Fibroblast of peridontal ligament (primary cell): ENCODE data around the gene PLPP1.

Source experiments
- DNase-seq: peaks from one replicate; pipeline ENCODE4 v3.0.0-alpha.2; 2010; ENCODE audit errors: extremely low read depth

Gene PLPP1

GRCh38 chr5:55534436-55535198, at the start of gene PLPP1:
PLPP1 (minus strand) TSS chr5:55534964; CDS start chr5:55534629, 335 bp downstream.
- peak; percentile 77 for DNase-seq

- DNase-seq = no peak
These were observed 48.8 kb upstream of the PLPP1 start for GRCh38 chr5:55583578-55583977.

GRCh38 chr5:55582256-55582655, 47.5 kb upstream of the PLPP1 start:
- no peak for DNase-seq

GRCh38 chr5:55580042-55580441, 45.3 kb upstream of the PLPP1 start:
- DNase-seq = no peak

- DNase-seq = no peak
These were observed 44.0 kb upstream of the PLPP1 start for GRCh38 chr5:55578771-55579170.

- DNase-seq = peak; percentile 31
These were observed 42.7 kb upstream of the PLPP1 start for GRCh38 chr5:55577353-55578060.

- DNase-seq = no peak
These were observed 41.9 kb upstream of the PLPP1 start for GRCh38 chr5:55576661-55577060.

DNA sequence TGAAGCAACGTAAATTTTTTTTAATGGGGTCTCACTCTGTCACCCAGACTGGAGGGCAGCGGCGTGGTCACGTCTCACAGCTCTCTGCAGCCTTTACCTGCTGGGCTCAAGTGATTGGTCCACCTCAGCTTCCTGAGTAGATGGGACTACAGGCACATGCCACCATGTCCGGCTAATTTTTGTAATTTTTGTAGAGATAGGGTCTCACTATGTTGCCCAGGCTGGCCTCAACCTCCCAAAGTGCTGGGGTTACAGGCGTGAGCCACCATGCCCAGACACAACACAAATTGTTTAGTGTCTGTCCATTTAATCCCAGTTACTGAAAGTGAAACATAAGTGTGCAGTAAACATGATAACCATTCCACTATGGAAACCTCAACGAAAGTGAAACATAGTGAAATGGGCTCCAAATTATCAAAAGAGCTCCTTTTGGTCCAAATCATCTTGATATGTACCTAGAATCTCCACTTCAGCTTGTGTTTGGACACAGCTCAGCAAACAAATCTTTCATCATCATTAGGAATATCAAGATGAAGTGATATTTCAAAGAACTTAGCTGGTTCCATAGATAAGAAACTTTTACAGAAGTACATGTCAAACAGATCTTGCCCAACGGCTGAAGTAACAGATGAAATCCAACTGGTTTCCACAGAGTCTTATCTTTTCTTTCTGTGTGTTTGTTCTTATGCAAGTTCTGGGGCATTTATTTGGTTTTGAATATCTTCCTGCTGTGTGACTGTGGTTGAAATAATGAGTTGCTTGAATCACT, 41.2 kb upstream of the PLPP1 start:
- DNase-seq = peak; percentile 40

- no peak for DNase-seq
These were observed 37.8 kb upstream of the PLPP1 start for GRCh38 chr5:55572600-55572999.

DNA sequence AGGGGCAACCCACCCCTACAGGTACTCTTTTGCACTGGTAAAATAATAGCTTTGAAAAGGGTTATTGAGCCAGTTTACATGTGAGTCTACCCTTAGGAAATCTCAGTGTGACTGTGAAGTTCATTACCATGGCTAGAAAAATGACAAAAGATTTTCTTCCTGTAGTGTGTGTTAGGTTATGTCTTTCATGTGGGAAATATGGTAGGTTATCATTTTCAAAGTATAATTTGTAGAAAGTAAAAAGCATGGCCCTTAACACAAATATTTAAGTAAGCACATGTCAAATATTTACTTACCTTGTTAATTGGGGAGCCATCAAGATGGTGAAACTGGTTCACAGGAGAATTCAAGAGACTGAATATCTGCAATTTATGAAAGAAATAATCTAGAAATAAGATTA, 37.3 kb upstream of the PLPP1 start:
- DNase-seq = no peak

DNA sequence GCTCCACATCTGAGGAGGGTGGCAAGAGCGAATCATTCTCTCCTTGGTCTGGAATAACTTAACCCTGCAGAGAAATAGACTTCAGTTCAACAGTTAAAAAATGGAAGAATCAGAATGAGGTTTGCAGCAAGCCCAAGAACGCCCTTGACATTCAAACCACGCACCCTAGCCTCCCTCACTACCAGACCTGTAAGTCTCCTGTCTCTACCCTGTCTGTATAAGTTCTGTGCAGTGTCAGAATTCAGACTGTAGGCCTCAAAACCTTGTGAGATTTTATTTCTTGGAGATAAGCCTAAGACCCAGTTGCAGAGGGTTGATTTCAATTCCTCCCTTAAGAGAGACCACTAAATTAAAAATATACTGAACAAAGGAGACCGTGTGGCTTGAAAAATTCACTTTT, 35.8 kb upstream of the PLPP1 start:
- no peak for DNase-seq

DNA sequence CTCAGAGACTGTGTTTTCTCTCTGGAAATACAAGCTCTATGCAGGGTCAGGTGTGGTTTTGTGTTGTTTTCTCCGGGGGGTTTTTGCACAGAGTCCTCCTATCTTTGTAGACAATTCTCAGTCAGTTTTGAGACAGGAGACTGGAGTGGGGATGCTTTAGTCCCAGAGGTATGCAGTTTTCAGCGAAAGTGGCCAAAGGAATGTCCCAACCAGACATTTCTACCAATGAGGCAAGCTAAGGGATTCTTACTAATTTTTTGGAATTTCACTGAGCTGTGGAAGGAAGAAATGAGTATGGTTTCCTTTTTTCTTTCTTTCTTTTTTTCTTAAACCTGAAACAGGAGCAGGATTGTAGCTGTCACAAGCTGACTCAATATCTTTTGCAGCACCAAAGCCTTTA, 35.3 kb upstream of the PLPP1 start:
- DNase-seq = peak; percentile 61

DNA sequence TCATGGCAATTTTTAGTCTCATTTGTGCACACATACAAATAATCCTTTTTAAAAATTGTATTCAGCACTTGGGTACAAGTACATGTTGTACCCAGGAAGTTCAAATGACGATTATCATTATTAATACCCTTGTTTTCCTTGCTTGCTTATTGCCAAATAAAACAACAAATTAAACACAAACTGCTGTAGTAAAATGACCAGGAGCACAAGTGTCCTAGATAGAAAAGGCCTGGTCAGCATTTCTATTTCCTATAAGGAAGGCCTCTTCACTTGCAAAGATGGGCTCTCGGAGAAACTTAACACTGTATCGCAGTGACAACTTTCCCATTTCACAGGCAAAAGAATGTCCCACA, 34.7 kb upstream of the PLPP1 start:
- no peak for DNase-seq

DNA sequence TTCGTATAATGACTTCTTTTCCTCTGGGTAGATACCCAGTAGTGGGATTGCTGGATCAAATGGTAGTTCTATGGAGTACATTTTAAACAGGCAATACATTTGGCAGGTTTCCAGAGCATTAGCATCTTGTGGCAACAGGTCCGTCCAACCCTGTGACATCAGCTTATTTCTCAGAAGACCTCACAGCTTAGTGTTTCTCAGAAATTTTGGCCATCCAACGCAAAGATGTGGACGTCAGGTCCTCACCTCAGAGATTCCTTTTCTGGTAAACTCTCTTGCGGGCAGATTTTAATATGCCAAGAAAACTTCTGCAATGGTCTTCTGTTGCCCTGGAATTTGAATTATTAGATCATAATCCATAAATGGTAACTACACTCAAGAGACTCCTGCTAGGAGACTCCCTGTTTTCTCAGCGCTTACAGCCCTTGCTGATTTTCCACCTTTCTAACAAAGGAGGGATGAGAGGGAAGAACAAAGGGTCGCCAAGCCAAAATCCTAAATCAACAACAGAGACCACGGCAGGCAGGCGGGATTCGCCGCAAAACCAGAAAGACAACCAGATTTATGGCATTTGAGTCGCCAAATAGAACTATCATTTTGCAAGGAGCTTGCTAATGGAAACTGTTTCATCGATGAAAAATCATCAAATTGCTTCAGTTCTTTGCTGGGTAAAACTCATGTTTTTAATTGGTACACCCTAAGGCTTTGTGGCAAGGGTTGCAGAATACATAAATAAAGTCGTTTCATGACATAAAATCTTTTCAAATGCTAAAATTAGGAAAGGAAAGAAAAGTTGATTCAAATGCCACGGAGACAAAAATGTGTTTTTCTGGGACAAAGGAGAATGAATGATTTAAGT, 34.1 kb upstream of the PLPP1 start:
- DNase-seq = peak; percentile 31

DNA sequence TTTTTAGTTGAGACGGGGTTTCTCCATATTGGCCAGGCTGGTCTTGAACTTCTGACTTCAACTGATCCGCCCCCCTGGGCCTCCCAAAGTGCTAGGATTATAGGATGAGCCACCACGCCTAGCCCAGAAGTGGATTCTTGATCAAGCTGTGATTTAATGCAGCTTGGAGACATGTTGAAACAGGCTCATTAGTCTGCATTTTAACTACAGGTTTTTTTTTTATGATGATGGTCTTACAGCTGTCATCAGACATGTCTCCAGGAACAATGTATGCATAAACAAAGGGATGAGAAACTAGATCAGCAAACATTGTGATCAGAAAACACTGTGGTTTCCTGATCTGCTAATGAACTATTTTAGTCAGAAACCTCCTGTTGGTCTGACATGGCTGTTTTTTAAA, 30.0 kb upstream of the PLPP1 start:
- no peak for DNase-seq

DNA sequence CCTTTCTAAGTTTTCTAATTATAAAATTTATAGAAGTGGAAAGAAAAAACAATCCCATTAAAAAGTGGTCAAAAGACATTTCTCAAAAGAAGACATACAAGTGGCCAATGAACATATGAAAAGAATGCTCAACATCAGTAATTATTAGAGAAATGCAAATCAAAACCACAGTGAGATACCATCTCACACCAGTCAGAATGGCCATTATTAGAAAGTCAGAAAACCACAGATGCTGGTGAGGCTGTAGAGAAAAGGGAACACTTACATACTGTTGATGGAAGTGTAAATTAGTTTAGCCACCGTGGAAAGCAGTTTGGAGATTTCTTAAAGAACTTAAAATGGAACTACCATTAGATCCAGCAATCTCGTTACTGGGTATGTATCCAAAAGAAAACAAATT, 23.7 kb upstream of the PLPP1 start:
- no peak for DNase-seq

GRCh38 chr5:55557123-55557522, 22.4 kb upstream of the PLPP1 start:
- DNase-seq = no peak

DNA sequence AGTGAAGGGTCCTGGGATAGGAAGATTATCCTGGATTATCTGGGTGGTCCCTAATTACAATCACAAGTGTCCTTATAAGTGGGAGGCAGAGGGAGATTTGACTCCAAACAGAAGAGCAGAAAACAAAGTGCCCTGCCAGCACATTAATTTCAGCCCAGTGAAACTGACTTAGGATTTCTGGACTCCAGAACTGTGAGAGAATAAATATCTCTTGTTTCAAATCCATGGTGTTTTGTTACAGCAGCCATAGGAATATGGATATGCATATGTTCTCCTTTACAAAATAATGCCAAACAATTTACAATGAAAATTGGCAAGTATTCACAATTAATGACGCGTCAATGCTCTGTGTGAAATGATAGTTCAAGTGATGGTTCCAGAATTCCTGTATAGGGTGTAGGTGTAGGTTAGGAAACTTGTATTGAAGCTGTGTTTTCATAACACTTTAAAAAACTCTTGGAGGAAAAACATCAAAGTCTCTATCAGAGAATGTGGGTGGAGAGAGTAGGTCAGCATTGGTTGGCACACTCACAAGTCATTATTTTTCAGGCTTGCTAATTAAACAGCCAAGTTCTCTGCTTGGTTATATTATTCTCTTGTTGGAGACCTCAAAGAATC, 19.9 kb upstream of the PLPP1 start:
- DNase-seq = no peak

DNA sequence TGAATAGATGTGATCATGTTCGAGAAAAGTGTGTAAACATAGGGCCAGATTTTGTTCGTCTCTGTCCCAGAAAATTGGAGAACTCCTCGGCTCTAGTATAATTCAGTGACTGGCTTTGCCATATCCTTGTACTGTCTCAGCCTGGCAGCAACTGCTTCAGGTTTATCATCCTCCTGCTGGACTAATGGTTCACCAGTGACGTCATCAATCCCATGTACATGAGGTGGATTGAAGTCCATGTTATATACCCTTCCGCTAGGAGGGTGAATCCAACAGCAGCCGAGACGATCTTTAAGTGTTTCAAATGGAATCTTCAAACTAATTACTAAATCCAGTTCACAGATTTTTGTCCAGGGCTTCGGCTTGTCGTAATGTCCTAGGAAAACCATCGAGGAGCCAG, 17.1 kb upstream of the PLPP1 start:
- DNase-seq = no peak

GRCh38 chr5:55551358-55551757, 16.6 kb upstream of the PLPP1 start:
- no peak for DNase-seq

DNA sequence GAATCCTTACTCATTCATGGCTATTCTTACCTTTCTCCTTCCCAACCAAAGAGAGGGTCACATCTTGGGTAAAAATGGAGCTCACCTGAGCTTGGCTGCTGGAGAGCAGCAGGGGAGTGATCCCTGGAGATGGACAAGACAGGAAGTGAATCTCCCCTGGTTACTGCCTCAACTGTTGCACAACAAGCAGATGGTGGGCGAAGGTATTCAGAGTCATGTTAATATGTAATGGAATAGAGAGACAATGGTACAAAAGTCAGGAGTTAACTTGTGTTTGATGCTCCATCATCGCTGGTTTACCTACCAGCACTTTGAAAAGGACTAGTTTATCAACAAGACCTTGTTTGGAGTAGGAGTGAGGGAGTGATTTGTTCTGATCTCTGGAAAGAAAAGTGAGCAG, 13.0 kb upstream of the PLPP1 start:
- DNase-seq = no peak
